ENCODE results near the gene ELP4.

GRCh38 chr11:31834237-31834636, 324.7 kb downstream of the ELP4 start:
- TF ChIP-seq CTCF (IDR thresholded peaks at IDR 0.05): no peak
- no peak for TF ChIP-seq POLR2A (IDR thresholded peaks at IDR 0.05)
